ENCODE results near the gene MID2. TPM values are rescaled to one million over a fixed set of nuclear protein-coding genes. Genes with fewer than 3 reads are reported as not detected.

The MID2 gene
- total and polyA plus RNA-seq, 7 experiments from 2014 or later, result 4.4 to 22.5 (median 16.2) TPM

- ATAC-seq, result peak; percentile 77
- H3K4me3 Mint-ChIP-seq, result peak overlapping the region; percentile 78 to 92 (median 89)
- ChIA-PET POLR2A (interaction anchor here (0.8 to 2.3 kb wide), 4 partner anchors 16 to 198 kb away, joined by 3 to 7 read pairs (median 6); partner anchors contain the start of genes NCBP2L and PRPS1), CTCF (no interaction called here)
- Histone ChIP-seq H3K27ac (ENCODE audit: low read depth, low read length) (peak overlapping the region; percentile 80), H3K4me3 (ENCODE audit: low read length) (peak overlapping the region; percentile 57), H3K4me1 (ENCODE audit: control insufficient read depth in 2 of 2, insufficient read depth in 2 of 2, low read length in 2 of 2) (peaks cover 0 to 7% of the 10 kb centered on the region in 2 donors), H3K36me3 (ENCODE audit: control insufficient read depth in 2 of 3, insufficient read depth in 3 of 3, low read length in 3 of 3) (no peaks in the 10 kb centered on the region), H3K27me3 (ENCODE audit: control insufficient read depth in 2 of 2, insufficient read depth in 2 of 2, low read length in 2 of 2) (no peaks in the 10 kb centered on the region), H3K9me3 (ENCODE audit: control insufficient read depth in 2 of 3, low read length in 3 of 3) (no peaks in the 10 kb centered on the region)
- H3K27ac Mint-ChIP-seq, result peak overlapping the region; percentile 44 to 95 (median 92)
- H3K4me1 Mint-ChIP-seq, result peaks cover 11 to 65% (median 43%) of the 10 kb centered on the region in 7 donors
- intact Hi-C loops (cut with micrococcal nuclease), result loop anchor here (1.0 to 5.0 kb wide), 9 partner anchors 50 to 1711 kb away; partner anchors contain the start of genes ATG4A (in 2 of the 2), PRPS1 (in 2 of the 2), PSMD10 (in 2 of the 2) and NCBP2L (in 1 of the 2)
- H3K9me3 Mint-ChIP-seq, result no peaks in the 10 kb centered on the region
- DNase-seq, result peak in 8 of 9 donors; percentile 9 to 53 (median 46)
- peaks cover 0 to 3% (median 0%) of the 10 kb centered on the region in 5 donors for H3K36me3 Mint-ChIP-seq
- peaks cover 0 to 20% (median 0%) of the 10 kb centered on the region in 5 donors for H3K27me3 Mint-ChIP-seq
Observed at GRCh38 chrX:107826238-107827029, 768 bp downstream of the MID2 start.

GRCh38 chrX:107827030-107827831, 1.6 kb downstream of the MID2 start:
- Mint-ChIP-seq H3K9me3 (no peaks in the 10 kb centered on the region), H3K4me3 (peak overlapping the region; percentile 73 to 90 (median 88)), H3K27me3 (peaks cover 0 to 20% (median 0%) of the 10 kb centered on the region in 5 donors), H3K36me3 (peaks cover 0 to 3% (median 0%) of the 10 kb centered on the region in 5 donors), H3K4me1 (peaks cover 11 to 67% (median 43%) of the 10 kb centered on the region in 7 donors), H3K27ac (peak overlapping the region; percentile 44 to 95 (median 83))
- Histone ChIP-seq H3K27ac (ENCODE audit: low read depth, low read length) (peak overlapping the region; percentile 80), H3K36me3 (ENCODE audit: control insufficient read depth in 2 of 3, insufficient read depth in 3 of 3, low read length in 3 of 3) (no peaks in the 10 kb centered on the region), H3K4me1 (ENCODE audit: control insufficient read depth in 2 of 2, insufficient read depth in 2 of 2, low read length in 2 of 2) (peaks cover 0 to 7% of the 10 kb centered on the region in 2 donors), H3K4me3 (ENCODE audit: low read length) (peak overlapping the region; percentile 57), H3K9me3 (ENCODE audit: control insufficient read depth in 2 of 3, low read length in 3 of 3) (no peaks in the 10 kb centered on the region), H3K27me3 (ENCODE audit: control insufficient read depth in 2 of 2, insufficient read depth in 2 of 2, low read length in 2 of 2) (no peaks in the 10 kb centered on the region)
- POLR2A ChIA-PET, result interaction anchor here (1.7 to 2.3 kb wide), 2 partner anchors 153 to 199 kb away, joined by 6 to 7 read pairs; partner anchors contain the start of gene PRPS1
- CTCF ChIA-PET, result no interaction called here
- no peak for ATAC-seq
- DNase-seq, result peak in 3 of 9 donors; percentile 3 to 22 (median 13)
- intact Hi-C loops (cut with micrococcal nuclease), result loop anchor here (2.0 to 5.0 kb wide), 7 partner anchors 50 to 1710 kb away; partner anchors contain the start of genes ATG4A (in 2 of the 2), PSMD10 (in 2 of the 2), NCBP2L (in 1 of the 2) and NXT2 (in 1 of the 2)

- CTCF ChIA-PET, result no interaction called here
- Histone ChIP-seq H3K36me3 (ENCODE audit: control insufficient read depth in 2 of 3, insufficient read depth in 3 of 3, low read length in 3 of 3) (no peaks in the 10 kb centered on the region), H3K27ac (ENCODE audit: low read depth, low read length) (no peak overlapping the region), H3K4me1 (ENCODE audit: control insufficient read depth in 2 of 2, insufficient read depth in 2 of 2, low read length in 2 of 2) (peaks cover 0 to 7% of the 10 kb centered on the region in 2 donors), H3K27me3 (ENCODE audit: control insufficient read depth in 2 of 2, insufficient read depth in 2 of 2, low read length in 2 of 2) (no peaks in the 10 kb centered on the region), H3K4me3 (ENCODE audit: low read length) (no peak overlapping the region), H3K9me3 (ENCODE audit: control insufficient read depth in 2 of 3, low read length in 3 of 3) (no peaks in the 10 kb centered on the region)
- intact Hi-C loops (cut with micrococcal nuclease), result loop anchor here (2.0 to 5.0 kb wide), 7 partner anchors 51 to 1709 kb away; partner anchors contain the start of genes ATG4A (in 2 of the 2), PSMD10 (in 2 of the 2), NCBP2L (in 1 of the 2) and NXT2 (in 1 of the 2)
- Mint-ChIP-seq H3K27me3 (peaks cover 0 to 20% (median 0%) of the 10 kb centered on the region in 5 donors), H3K9me3 (no peaks in the 10 kb centered on the region), H3K4me1 (peaks cover 11 to 73% (median 43%) of the 10 kb centered on the region in 7 donors), H3K27ac (peak overlapping the region in 1 of 9 donors; percentile 88), H3K36me3 (peaks cover 0 to 3% (median 0%) of the 10 kb centered on the region in 5 donors), H3K4me3 (peak overlapping the region; percentile 30 to 89 (median 64))
- POLR2A ChIA-PET, result no interaction called here
- DNase-seq (no peak), ATAC-seq (no peak)
Observed at GRCh38 chrX:107827852-107828251, 2.2 kb downstream of the MID2 start.

- peaks cover 4 to 61% (median 26%) of the 10 kb centered on the region in 7 donors for H3K4me1 Mint-ChIP-seq
- no peak for DNase-seq
- intact Hi-C loops (cut with micrococcal nuclease), result loop anchor here (5.0 kb wide), 5 partner anchors 62 to 1707 kb away; partner anchors contain the start of genes ATG4A (in 1 of the 2), NXT2 (in 1 of the 2) and PSMD10 (in 1 of the 2)
- no peaks in the 10 kb centered on the region for H3K9me3 ChIP-seq (ENCODE audit: control insufficient read depth in 2 of 3, low read length in 3 of 3)
- no peaks in the 10 kb centered on the region for H3K36me3 ChIP-seq (ENCODE audit: control insufficient read depth in 2 of 3, insufficient read depth in 3 of 3, low read length in 3 of 3)
- ChIA-PET CTCF (interaction anchor here (1.0 kb wide), 1 partner anchor 9 kb away, joined by 3 read pairs; no protein-coding TSS in a partner anchor), POLR2A (no interaction called here)
- H3K9me3 Mint-ChIP-seq, result no peaks in the 10 kb centered on the region
- ATAC-seq, result no peak
- H3K27ac Mint-ChIP-seq, result peak overlapping the region in 1 of 9 donors; percentile 76
- H3K36me3 Mint-ChIP-seq, result peaks cover 0 to 4% (median 0%) of the 10 kb centered on the region in 5 donors
- peaks cover 0 to 12% (median 0%) of the 10 kb centered on the region in 5 donors for H3K27me3 Mint-ChIP-seq
- H3K27me3 ChIP-seq (ENCODE audit: control insufficient read depth in 2 of 2, insufficient read depth in 2 of 2, low read length in 2 of 2), result no peaks in the 10 kb centered on the region
- peaks cover 0 to 5% of the 10 kb centered on the region in 2 donors for H3K4me1 ChIP-seq (ENCODE audit: control insufficient read depth in 2 of 2, insufficient read depth in 2 of 2, low read length in 2 of 2)
- H3K4me3 ChIP-seq (ENCODE audit: low read length), result no peak overlapping the region
- peak overlapping the region in 1 of 10 donors; percentile 43 for H3K4me3 Mint-ChIP-seq
- H3K27ac ChIP-seq (ENCODE audit: low read depth, low read length), result no peak overlapping the region
Observed at GRCh38 chrX:107829878-107830277, 4.2 kb downstream of the MID2 start.

- Mint-ChIP-seq H3K9me3 (no peaks in the 10 kb centered on the region), H3K27ac (no peak overlapping the region), H3K4me3 (no peak overlapping the region), H3K36me3 (peaks cover 0 to 4% (median 0%) of the 10 kb centered on the region in 5 donors), H3K27me3 (peaks cover 0 to 10% (median 0%) of the 10 kb centered on the region in 5 donors), H3K4me1 (peaks cover 4 to 52% (median 18%) of the 10 kb centered on the region in 7 donors)
- Histone ChIP-seq H3K4me1 (ENCODE audit: control insufficient read depth in 2 of 2, insufficient read depth in 2 of 2, low read length in 2 of 2) (no peaks in the 10 kb centered on the region), H3K36me3 (ENCODE audit: control insufficient read depth in 2 of 3, insufficient read depth in 3 of 3, low read length in 3 of 3) (no peaks in the 10 kb centered on the region), H3K27ac (ENCODE audit: low read depth, low read length) (no peak overlapping the region), H3K4me3 (ENCODE audit: low read length) (no peak overlapping the region), H3K9me3 (ENCODE audit: control insufficient read depth in 2 of 3, low read length in 3 of 3) (no peaks in the 10 kb centered on the region), H3K27me3 (ENCODE audit: control insufficient read depth in 2 of 2, insufficient read depth in 2 of 2, low read length in 2 of 2) (no peaks in the 10 kb centered on the region)
- CTCF ChIA-PET, result interaction anchor here (1.0 kb wide), 1 partner anchor 7 kb away, joined by 3 read pairs; no protein-coding TSS in a partner anchor
- intact Hi-C loops (cut with micrococcal nuclease), result no loop called here
- no peak for DNase-seq
- POLR2A ChIA-PET, result no interaction called here
- no peak for ATAC-seq
Observed at GRCh38 chrX:107831071-107831730, 5.5 kb downstream of the MID2 start.

Measured in naive thymus-derived CD4-positive, alpha-beta T cell (primary cell).